C4-2B (cell line): Measurements from ENCODE around the gene MRFAP1L1.
"Not testable (repeated sequence)": the region's sequence is repeated elsewhere in the genome, so short reads cannot be mapped to it uniquely, and the experiment has no call there.

Experiments
- CTCF ChIP-seq: fragments of 450-650 bp; conservative IDR thresholded peaks from 2 replicates; pipeline ENCODE4 v1.5.1; 2017; ENCODE audit warnings: mild to moderate bottlenecking
- ZFX ChIP-seq: fragments of 450-650 bp; IDR thresholded peaks from 2 replicates; pipeline ENCODE4 v1.6.1; 2017

- TF ChIP-seq CTCF, ZFX: not testable (repeated sequence)
Measured at GRCh38 chr4:6673191-6673659, 36.4 kb downstream of the MRFAP1L1 start.
